PC-3 (cell line): ENCODE data around the gene EIPR1.

Experiments
- EZH2 ChIP-seq: fragments of 300-600 bp; sonication (generic); IDR thresholded peaks from one replicate; pipeline ENCODE4 v1.6.1; 2017; ENCODE audit warnings: antibody characterized with exemption, mild to moderate bottlenecking, low read length; ENCODE audit not compliant: unreplicated experiment
- EZH2phosphoT487 ChIP-seq: fragments of 300-600 bp; sonication (generic); IDR thresholded peaks from 2 replicates; pipeline ENCODE4 v1.6.1; 2018; ENCODE audit warnings: mild to moderate bottlenecking, antibody characterized with exemption, low read length, borderline replicate concordance
- TF ChIP-seq, protein P1 (sequence below): fragments of 300-600 bp; sonication (generic); conservative IDR thresholded peaks from 2 replicates; pipeline ENCODE4 v1.5.1; 2017; ENCODE audit warnings: antibody characterized with exemption, low read depth, mild to moderate bottlenecking, low read length

DNA sequence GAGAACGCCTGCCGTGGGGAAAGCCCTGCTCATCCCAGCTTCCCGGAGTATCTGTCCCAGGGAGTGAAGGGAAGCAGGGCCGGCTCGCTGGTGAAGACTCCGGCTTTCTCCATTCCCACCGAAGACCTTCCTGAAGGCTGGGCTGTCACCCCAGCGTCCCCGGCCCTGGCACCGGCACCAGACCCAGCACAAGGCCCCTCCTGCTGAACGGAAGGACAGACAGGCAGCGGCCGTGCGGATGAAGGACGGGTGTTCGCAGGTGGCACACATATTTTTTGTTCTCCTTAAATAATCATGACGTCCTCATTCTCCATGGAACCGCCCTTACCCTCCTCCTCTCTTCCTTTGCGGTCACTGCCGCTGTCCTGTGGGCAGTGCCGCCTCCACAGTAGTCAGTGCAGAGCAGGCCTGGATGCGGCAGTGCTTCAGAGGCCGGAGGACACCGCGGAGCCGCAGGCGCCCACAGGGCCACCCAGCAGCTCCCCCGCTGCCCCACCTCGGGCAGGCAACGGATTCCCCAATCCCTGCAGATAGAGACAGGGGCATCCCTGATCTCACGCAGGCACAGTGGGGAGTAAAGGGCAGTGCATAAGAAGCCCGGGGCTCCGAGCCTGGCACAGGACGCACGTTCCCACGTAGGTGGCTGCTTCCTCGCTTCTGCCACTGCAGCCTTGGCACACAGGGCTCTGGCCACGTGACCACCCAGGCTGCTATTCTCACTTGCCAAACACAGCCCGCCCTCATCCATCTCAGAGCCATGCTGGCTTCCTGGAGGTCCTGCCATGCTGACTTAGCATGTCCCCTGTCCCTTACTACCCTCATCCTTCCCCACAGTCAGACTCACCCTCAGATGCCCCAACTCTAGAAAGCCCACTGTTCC is 229.7 kb downstream of the EIPR1 start:
- TF ChIP-seq, protein P1, sequence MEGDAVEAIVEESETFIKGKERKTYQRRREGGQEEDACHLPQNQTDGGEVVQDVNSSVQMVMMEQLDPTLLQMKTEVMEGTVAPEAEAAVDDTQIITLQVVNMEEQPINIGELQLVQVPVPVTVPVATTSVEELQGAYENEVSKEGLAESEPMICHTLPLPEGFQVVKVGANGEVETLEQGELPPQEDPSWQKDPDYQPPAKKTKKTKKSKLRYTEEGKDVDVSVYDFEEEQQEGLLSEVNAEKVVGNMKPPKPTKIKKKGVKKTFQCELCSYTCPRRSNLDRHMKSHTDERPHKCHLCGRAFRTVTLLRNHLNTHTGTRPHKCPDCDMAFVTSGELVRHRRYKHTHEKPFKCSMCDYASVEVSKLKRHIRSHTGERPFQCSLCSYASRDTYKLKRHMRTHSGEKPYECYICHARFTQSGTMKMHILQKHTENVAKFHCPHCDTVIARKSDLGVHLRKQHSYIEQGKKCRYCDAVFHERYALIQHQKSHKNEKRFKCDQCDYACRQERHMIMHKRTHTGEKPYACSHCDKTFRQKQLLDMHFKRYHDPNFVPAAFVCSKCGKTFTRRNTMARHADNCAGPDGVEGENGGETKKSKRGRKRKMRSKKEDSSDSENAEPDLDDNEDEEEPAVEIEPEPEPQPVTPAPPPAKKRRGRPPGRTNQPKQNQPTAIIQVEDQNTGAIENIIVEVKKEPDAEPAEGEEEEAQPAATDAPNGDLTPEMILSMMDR, result no peak
- TF ChIP-seq EZH2, result no peak
- no peak for TF ChIP-seq EZH2phosphoT487
